GM12891 (cell line): ENCODE results near the gene AGPAT4.
"Not testable (repeated sequence)": the region's sequence is repeated elsewhere in the genome, so short reads cannot be mapped to it uniquely, and the experiment has no call there.

Experiments
- DNase-seq: peaks from one replicate; pipeline ENCODE4 v3.0.0; 2011; ENCODE audit warnings: low spot score; ENCODE audit not compliant: insufficient read length
- FAIRE-seq: peaks from 2 replicates; lab custom pipeline; 2011; peaks lifted over from hg19 to GRCh38; lab: Jason Lieb, UNC
- PAX5 ChIP-seq: IDR thresholded peaks from 2 replicates; pipeline ENCODE4 v1.6.1; 2011; ENCODE audit warnings: low read length, moderate library complexity, mild to moderate bottlenecking; ENCODE audit not compliant: insufficient read depth, severe bottlenecking
- POLR2A ChIP-seq: IDR thresholded peaks from 2 replicates; pipeline ENCODE4 v1.6.1; 2011; ENCODE audit warnings: low read depth, low read length, control low read depth
- POLR2AphosphoS5 ChIP-seq: IDR thresholded peaks from 2 replicates; pipeline ENCODE4 v1.6.1; 2011; ENCODE audit warnings: low read depth, low read length, control low read depth
- POU2F2 ChIP-seq: IDR thresholded peaks from 2 replicates; pipeline ENCODE4 v1.6.1; 2011; ENCODE audit warnings: low read depth, mild to moderate bottlenecking, control low read depth, low read length, moderate library complexity
- SPI1 ChIP-seq: IDR thresholded peaks from 2 replicates; pipeline ENCODE4 v1.6.1; 2011; ENCODE audit warnings: low read depth, low read length, control low read depth
- TAF1 ChIP-seq: IDR thresholded peaks from 2 replicates; pipeline ENCODE4 v1.6.1; 2011; ENCODE audit warnings: low read depth, low read length, control low read depth

The AGPAT4 gene

DNA sequence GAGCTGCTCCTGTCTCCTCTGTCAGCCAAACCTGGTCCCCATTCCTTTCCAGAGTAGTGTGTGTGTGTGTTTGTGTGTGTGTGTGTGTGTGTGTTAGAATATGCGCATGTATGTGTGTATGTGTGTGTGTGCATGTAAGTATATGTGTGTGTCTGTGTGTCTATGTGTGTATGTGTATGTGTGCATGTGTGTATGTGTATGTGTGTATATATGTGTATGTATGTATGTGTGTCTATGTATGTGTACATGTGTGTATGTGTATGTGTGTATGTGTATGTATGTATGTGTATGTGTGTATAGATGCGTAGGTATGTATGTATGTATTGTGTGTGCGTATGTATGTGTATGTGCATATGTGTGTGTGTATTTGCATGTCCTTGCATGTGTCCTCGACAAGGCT lies 79.5 kb downstream of the AGPAT4 start:
- FAIRE-seq (peak; percentile 91), DNase-seq (no peak)
- no peak for TF ChIP-seq SPI1
- no peak for TF ChIP-seq POLR2AphosphoS5
- TF ChIP-seq TAF1 = no peak
- no peak for TF ChIP-seq PAX5
- TF ChIP-seq POU2F2 = no peak
- TF ChIP-seq POLR2A = no peak

DNA sequence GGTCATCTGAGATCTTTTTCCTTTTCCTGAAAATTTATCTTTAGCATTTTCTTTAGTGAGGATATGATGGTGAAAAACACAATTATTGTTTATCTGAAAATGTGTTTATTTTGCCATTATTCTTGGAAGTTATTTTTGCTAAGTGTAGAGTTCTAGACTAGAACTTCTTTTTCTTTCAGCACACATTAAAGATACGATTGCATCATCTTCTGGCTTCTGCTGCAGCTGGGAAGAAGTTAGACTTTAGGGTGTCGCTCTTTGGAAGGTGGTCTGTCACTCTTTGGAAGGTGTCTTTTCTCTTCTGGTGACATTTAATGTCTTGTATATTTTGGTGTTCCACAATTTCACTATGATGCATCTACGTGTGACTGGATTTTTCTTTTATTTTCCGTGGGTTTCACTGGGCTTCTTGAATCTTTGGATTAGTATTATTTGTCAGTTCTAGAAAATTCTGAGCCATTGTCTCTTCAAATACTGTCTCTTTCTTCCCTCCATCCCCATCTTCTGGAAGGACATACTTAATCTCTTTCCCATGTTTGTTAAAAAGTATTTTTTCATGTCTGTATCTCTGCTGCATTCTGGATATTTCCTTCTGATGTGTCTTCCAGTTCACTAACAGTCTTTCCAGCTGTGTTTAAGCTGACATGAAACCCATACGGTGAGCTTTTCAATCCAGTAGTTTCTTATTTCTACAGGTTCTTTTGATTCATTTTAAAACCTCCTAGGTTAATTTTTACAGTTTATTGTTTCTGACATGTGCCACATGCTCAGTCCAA lies 81.0 kb downstream of the AGPAT4 start:
- no peak for DNase-seq
- TF ChIP-seq POU2F2 (no peak), POLR2AphosphoS5 (no peak), POLR2A (no peak), SPI1 (no peak), PAX5 (no peak), TAF1 (no peak)
- FAIRE-seq = no peak

DNA sequence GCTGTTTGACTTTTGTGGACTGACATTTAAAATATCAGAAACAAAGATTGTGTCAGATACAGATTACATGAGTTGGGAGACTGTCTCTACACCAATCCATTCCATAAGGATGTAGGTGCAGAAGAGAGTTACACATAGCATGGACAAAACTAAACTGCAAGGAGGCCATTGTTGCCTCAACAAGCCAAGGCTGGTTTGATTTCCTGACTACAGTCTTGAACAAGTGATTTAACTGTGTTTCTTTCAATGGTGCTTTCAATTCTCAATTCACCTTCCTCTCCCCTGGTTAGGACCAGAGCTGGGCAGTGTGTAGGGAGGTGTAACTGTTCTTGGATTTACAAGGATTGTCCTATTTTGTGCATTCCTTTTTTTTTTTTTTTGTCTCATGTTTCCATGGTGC lies 82.2 kb downstream of the AGPAT4 start:
- FAIRE-seq = no peak
- no peak for DNase-seq
- no peak for TF ChIP-seq POLR2A
- no peak for TF ChIP-seq PAX5
- no peak for TF ChIP-seq SPI1
- no peak for TF ChIP-seq POLR2AphosphoS5
- TF ChIP-seq TAF1 = no peak
- TF ChIP-seq POU2F2 = no peak

DNA sequence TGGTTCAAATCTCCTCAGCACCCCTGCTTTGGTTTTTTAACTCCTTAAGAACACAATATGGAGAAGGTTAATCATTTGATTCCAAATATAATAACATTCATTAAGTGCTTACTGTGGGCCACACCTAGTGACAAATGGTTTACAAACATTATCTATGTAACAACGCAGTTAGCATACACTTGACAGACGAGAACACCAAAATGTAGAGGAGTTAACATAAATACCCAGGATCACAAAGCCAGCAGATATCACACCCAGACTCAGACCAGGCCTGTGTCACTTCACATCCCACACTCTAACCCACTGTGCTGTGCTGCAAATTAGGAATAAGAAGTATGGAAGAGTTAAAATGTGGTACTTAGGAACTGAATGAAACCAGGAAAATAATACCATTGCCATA lies 82.9 kb downstream of the AGPAT4 start:
- DNase-seq (no peak), FAIRE-seq (no peak)
- TF ChIP-seq SPI1 = no peak
- TF ChIP-seq POU2F2 = no peak
- TF ChIP-seq TAF1 = no peak

DNA sequence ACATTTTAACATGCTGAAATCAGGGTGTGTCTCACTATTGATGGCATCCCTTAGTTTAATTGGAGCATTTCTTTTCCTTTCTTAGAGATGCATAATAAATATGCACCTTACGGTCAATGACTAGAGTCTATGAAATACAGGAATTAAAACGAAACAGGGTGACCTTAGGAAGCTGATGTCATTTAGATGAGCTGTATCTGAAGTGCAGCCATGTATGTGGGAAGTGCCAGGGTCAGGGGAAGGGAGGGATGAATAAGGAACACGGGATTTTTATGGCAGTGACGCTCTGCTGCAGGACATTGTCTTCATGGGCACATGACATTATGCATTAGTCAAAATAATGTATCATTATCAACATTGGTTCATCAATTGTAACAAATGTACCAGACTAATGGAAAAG lies 84.0 kb downstream of the AGPAT4 start:
- FAIRE-seq (no peak), DNase-seq (no peak)
- TF ChIP-seq PAX5 (no peak), SPI1 (no peak), POLR2A (no peak), POU2F2 (no peak), POLR2AphosphoS5 (no peak), TAF1 (no peak)

DNA sequence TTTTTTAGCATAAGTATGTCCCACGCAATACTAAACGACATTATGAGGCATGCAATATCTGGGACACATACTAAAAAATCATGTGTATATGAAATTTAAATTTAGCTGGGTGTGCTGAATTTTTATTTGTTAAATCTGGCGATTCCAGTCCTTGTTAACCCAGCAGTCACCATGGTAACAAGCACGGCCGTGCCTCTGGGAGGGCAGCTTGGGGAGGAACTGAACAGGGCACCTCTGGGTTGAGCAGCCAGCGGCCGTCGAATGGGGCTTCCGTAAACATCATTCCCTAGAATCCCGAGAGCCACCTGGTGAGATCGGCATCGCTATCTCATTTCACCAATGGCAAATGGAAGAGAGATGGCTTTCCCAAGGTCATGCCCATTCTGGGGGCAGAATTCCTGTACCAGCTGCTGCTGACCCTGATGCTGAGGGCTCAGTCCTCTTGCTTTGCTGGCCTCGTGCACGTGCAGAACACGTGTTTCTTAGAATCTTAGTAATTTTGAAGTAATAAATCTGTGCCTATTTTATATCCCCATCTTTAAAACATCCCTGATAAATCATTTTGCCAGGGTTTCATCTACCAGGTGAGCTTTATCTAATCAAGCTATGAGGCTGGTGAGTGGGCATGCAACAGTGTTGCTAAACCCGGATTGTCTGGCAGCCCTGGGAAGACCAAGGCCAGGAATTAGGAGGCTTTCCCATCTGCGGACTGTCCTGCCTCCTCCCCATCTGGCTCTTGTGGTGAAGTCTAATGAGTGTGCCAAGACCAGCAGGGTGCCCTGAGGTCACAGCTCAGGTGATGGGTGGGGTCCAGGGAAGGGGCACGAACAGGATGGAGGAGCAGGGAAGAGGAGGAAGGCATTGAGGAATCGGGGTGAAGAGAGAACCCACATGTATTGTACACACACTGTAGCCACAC lies 85.1 kb downstream of the AGPAT4 start:
- no peak for FAIRE-seq
- TF ChIP-seq TAF1 = no peak
- no peak for DNase-seq

DNA sequence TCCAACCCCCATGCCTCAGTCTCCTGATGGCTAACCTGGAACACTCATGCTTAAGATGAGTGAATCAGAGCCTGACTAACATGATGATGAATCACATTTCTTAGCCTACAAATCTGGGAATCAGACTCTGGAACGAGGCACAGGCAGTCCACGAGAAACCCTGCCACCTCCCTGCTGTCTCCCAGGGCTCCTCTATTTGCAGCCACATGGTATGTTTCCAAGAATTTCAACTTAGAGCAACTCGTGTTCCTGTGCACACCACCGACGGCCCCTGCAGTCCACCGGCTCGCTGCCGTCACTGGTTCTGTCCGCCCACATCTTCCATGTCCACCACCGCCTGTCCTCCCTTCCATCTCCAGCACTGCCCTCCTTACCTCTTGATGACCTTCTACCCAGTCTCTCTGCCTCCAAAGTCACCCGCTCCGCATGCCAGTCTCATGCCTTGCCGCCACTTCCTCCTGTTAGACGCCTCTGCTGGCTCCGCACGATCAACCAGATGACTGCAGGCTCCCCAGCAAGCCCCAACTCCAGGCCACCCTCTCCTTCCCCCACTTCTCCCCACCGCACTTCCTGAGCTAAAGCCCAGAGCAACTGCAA lies 87.6 kb downstream of the AGPAT4 start:
- FAIRE-seq (no peak), DNase-seq (no peak)
- TF ChIP-seq POU2F2 = no peak
- no peak for TF ChIP-seq POLR2AphosphoS5
- TF ChIP-seq PAX5 = no peak
- no peak for TF ChIP-seq TAF1
- TF ChIP-seq SPI1 = no peak
- no peak for TF ChIP-seq POLR2A

DNA sequence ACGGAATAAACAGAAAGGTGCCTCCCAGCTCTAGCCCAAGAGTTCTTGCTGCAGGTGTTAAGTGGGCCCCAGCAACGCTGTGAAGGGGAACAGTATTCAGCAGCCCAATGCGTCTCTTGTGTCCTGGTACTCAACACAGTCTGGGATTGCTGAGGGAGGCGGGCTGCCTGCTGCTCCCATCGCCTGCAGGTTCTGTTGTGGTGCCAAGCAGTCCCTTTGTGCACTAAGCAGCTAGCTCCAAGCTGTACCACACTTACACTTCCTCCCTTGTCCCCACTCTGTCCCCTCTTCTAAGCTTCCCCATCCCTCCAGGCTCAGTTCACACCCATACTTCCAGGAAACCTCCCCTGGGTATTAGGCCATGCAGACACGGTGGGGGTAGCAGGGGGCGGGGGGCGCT lies 92.7 kb downstream of the AGPAT4 start:
- TF ChIP-seq POLR2A (no peak), SPI1 (no peak), POU2F2 (no peak), PAX5 (no peak), POLR2AphosphoS5 (no peak), TAF1 (no peak)
- DNase-seq (no peak), FAIRE-seq (no peak)

DNA sequence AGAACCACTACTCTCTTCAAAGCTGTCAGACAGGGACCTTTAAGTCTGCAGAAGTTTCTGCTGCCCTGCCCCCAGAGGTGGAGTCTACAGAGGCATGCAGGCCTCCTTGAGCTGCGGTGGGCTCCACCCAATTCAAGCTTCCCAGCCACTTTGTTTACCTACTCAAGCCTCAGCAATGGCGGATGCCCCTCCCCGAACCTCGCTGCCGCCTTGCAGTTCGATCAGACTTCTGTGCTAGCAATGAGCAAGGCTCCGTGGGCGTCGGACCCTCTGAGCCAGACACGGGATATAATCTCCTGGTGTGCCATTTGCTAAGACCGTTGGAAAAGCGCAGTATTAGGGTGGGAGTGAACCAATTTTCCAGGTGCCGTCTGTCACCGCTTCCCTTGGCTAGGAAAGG lies 95.7 kb downstream of the AGPAT4 start:
- DNase-seq, FAIRE-seq: not testable (repeated sequence)

DNA sequence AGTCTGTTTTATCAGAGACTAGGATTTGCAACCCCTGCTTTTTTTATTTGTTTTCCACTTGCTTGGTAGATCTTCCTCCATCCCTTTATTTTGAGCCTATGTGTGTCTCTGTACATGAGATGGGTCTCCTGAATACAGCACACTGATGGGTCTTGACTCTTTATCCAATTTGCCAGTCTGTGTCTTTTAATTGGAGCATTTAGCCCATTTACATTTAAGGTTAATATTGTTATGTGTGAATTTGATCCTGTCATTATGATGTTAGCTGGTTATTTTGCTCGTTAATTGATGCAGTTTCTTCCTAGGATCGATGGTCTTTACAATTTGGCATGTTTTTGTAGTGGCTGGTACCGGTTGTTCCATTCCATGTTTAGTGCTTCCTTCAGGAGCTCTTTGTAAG lies 97.4 kb downstream of the AGPAT4 start:
- not testable (repeated sequence) for FAIRE-seq, DNase-seq

DNA sequence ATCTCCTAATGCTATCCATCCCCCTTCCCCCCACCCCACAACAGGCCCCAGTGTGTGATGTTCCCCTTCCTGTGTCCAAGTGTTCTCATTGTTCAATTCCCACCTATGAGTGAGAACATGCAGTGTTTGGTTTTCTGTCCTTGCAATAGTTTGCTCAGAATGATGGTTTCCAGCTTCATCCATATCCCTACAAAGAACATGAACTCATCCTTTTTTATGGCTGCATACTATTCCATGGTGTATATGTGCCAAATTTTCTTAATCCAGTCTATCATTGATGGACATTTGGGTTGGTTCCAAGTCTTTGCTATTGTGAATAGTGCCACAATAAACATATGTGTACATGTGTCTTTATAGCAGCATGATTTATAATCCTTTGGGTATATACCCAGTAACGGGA lies 101.1 kb downstream of the AGPAT4 start:
- FAIRE-seq, DNase-seq: not testable (repeated sequence)
